GM12872 (cell line): ENCODE results near the gene WDR27.

Experiments used
- TF ChIP-seq, protein P1 (sequence below): IDR thresholded peaks from 3 replicates; pipeline ENCODE4 v1.5.1; 2011; ENCODE audit warnings: low read depth, mild to moderate bottlenecking, low read length, moderate library complexity; ENCODE audit not compliant: insufficient read depth

The WDR27 gene

DNA sequence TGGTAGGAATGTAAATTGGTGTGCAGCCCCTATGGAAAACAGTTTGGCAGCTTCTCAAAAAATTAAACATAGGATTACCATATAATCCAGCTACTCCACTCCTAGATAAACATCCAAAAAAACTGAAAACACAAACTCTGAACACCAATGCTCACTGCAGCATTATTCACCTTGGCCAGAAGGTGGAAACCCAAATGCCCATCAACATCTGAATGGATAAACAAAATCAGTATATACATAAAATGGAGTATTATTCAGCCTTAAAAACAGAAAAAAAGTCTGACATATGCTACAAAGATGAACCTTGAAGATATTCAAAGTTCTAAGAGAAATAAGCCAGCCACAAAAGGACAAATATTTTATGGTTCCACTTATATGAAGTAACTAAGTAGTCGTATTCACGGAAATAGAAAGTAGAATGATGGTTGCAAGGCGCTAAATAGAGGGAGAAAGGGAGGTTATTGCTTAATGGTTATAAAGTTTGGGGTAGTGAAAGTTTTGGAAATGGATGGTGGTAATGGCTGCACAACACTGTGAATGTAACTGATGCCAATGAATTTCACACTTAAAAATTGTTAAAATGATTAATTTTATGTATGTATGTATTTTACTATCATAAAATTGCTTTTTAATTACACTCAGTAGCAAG, 18.5 kb upstream of the WDR27 start:
- TF ChIP-seq, protein P1, sequence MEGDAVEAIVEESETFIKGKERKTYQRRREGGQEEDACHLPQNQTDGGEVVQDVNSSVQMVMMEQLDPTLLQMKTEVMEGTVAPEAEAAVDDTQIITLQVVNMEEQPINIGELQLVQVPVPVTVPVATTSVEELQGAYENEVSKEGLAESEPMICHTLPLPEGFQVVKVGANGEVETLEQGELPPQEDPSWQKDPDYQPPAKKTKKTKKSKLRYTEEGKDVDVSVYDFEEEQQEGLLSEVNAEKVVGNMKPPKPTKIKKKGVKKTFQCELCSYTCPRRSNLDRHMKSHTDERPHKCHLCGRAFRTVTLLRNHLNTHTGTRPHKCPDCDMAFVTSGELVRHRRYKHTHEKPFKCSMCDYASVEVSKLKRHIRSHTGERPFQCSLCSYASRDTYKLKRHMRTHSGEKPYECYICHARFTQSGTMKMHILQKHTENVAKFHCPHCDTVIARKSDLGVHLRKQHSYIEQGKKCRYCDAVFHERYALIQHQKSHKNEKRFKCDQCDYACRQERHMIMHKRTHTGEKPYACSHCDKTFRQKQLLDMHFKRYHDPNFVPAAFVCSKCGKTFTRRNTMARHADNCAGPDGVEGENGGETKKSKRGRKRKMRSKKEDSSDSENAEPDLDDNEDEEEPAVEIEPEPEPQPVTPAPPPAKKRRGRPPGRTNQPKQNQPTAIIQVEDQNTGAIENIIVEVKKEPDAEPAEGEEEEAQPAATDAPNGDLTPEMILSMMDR, result no peak

DNA sequence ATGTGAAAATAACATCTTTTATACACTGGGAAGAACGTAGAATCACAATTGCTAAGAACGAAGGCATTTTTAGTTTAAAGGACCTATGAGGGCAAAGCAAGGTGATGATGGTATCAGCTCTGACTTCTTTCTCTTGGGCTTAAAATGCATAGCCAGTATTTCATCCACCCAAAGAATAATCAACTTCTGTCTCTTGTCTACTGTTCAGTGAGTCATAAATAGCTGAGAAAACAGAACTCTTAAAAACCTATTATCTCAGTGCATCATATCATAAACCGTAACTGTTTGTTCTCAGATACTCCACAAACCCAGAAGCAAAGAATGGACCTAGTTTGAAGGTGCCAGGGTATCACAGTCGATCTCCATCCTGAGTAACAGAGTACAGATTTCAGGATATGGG, 17.3 kb upstream of the WDR27 start:
- TF ChIP-seq, protein P1, result no peak

DNA sequence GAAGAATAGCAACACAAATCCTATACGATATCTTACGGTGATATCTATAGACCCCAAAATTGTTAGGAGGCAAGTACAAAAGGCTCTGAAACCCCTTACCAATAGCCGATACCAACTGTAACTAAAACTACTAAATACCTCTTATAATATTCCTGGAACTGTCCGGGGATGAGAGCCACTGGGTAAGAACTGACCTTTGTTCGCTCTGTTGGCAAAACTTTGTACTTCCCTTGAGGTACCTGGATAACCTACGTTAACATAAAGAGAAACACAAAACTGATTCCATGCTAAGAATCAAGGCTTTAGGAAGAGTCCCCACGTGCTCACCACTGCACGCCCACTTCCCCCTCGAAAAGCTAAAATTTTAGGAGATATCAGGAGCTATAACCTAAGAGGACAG, 12.8 kb upstream of the WDR27 start:
- TF ChIP-seq, protein P1, result no peak

DNA sequence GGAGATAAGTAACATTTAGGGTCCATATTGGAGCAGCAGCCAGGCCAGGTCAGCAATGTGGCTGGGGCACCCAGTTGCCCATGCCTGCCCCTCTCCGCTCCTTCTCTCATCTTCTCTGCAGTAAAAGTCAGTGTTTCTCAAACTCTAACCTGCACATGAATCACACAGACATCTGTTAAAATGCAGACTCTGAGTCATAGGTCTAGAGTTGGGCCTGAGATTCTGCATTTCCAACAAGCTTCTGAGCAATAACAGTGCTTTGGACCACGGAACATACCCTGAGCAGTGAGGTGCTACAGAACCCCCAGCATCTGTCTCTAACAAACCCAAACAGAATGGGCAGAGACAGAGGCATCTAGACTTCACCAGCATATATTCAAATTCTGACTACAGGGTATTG, 12.3 kb upstream of the WDR27 start:
- TF ChIP-seq, protein P1, result no peak

DNA sequence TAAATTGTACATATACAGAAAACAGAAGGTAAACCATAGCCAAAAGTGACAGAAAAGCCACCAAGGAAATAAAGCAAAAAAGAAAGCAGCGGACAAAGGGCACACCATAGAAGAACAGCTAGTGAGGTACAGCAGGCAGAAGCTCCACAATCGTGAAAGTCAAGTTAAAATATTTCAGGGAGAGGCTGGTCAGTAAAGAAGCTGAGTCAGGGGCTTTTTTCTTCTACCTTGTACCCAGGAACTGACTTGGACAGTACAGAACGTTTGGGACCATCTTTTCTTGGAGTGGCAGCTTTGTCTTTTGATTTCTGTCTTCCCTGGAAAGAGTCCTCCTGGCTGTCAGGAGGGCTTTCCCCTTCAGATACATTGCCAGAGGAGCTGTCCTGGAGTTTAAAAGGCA, 8.2 kb upstream of the WDR27 start:
- TF ChIP-seq, protein P1, result no peak

DNA sequence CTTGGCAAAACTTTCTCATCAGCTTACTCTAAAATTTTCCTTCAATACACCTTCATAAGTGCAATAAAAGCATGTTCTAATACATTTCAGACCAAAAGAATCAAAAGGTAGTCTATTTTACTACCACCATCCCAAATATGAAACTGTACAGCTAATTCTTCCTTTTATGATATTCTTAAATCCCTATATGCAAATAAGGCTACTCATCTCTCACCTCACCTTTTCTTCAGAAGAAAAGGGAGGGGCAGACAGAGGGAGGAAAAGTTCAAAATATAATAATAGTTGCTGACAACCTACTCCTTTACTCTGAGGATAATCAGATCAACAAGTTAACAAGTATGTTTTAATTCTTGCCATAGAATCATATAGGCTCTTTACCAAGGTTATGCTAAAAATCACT, 7.5 kb upstream of the WDR27 start:
- TF ChIP-seq, protein P1, result no peak

DNA sequence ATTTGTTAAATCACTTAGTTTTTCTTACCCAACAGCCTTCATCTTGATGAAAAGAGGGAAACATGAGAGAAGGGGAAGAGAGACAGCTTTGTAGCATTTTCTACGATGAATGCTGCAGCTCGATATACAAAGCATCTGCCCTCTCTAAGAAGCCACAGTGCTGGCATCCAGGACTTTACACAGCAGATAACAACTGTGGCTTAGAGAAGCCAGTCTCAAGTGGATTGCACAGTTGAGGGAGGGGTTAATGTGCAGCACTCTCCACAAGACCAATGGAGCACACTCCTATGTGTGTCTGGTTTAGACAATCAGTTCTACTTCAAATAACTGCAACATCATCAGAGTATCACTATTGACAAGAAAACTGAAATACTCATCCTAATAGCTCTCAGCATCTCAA, 5.9 kb upstream of the WDR27 start:
- TF ChIP-seq, protein P1, result no peak
